GM18526 (cell line): Measurements from ENCODE around the gene CYP19A1.

Experiments used
- POLR2A ChIP-seq: IDR thresholded peaks from 3 replicates; pipeline ENCODE4 v1.6.1; 2011; ENCODE audit not compliant: insufficient read length; ENCODE audit errors: extremely low read depth

The CYP19A1 gene

DNA sequence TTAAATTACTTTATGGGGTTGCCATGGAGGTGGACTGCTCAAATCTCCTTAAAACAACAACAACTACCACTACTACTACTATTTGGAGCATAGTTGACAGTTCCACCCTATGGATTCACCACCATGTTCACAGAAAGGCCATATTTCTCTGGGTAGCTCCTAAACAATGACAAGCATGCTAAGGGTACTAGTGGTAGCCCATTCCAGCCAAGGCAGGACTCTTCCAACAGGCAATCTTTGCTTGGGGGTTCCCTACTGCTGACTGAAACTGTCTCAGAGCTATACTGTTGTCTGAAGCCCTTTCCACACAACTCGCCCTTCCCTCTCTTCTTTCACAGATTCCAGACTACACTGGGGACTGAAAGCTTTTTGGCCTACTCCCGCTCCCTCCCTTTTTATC is 68.9 kb downstream of the CYP19A1 start:
- no peak for TF ChIP-seq POLR2A

DNA sequence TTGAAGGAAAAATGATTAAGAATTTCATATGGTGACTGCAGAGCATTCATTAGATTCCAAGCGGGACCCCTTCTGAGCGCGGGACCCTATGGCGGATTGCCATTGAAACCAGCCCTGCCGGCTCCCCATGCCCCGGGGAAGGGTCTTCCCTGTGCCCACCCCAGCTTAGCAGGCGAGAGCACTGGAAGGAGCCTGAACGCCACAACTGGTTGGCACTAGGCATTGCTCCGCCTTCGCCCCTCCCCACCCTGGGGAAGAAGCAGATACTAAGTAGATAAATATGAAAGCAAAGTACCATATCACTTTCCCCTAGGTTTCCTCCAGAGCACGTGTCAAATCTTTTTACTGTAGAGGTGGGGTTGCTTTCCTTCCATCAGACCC is 70.7 kb downstream of the CYP19A1 start:
- no peak for TF ChIP-seq POLR2A

DNA sequence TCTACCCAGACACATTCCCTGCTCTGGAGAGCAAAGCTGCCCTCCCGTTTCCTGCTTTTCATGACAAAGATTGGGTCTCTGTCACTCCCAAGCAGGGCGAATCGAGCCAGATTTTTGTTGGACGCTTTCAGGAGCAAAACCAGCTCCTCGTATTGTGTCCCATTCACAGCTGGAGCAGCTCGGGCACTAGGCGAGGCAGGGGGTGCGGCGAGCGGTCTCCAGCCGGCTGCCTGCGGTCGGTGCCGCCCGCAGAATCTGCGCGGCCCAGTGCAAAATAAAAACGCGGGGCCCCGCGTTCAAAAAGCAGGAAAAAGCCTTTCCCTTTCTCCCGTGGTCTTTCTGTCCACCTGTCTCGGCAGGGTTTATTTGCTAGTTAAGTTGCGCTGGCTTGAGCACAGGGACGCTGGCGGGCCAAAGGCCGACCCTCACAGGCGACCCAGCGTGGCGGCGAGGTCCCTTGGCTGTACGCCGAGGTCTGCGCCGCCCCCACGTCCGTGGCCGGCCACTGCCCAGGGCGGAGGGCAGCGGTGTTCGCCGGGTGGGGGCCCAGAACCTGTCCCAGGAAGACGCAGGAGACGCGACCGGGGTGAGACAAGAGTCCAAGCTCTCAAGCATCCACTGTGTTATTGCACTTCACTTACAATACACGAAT is 71.2 kb downstream of the CYP19A1 start:
- TF ChIP-seq POLR2A: no peak

DNA sequence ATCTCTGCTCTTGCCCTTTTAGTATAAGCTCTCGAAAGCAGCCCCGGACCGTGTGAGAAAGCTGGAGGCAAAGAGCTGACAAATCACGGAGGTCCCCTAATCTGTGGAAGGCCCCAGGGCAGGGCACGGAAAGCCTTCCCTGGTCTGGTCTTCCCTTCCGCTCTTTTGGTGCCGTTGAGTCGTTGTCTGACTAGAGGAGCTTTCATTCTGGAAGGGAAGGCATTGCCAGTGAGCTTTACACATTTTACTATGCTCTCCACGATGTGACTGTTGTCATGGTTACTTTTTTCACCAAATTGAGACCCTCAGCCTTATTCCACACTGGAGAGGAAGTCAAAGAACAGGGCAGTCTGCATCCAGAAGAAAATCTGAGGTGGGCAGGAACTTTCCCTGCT is 71.7 kb downstream of the CYP19A1 start:
- TF ChIP-seq POLR2A: no peak

DNA sequence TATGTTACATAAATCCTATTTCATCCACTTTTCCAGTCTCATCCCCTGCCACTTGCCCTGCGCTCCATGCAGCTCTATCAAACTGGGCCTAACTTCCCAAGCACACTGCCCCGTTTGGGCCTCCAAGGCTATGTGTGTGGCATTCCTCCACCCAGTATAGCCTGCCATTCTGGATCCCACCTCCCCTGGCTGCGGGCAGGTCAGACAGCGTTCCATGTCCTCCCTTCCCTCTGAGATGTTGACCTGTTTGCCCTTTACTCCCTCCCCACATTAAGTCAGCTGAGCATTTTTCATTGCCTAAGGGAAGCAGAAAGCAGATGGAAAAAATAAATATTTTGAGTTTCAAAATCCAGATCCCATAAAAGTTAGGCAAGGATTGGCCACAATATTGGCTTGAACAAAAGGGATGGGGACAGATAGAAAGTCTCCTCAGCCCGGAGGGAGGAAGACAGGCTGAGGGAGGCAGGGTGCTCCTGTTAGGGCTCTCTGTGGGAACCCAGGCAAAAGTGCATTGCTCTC is 73.3 kb downstream of the CYP19A1 start:
- TF ChIP-seq POLR2A: no peak

DNA sequence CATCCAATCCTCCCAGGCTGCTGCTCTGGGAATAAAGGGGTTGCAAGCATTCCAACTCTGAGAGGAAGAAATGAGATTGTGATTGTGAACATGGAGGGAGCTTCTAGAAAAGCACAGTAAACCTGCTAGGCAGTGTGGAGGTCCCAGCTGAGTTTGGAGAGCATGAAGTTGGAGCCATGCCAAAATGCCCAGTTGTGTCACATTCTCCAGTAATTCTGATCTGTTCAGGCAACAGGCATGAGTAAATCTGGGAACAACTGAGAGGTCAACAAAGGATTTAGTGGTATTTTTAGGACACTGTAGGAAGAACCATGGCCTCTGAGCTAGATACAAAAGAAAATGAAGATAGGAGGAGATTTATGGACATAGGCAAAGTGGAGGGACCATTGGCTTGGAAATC is 74.7 kb downstream of the CYP19A1 start:
- no peak for TF ChIP-seq POLR2A

DNA sequence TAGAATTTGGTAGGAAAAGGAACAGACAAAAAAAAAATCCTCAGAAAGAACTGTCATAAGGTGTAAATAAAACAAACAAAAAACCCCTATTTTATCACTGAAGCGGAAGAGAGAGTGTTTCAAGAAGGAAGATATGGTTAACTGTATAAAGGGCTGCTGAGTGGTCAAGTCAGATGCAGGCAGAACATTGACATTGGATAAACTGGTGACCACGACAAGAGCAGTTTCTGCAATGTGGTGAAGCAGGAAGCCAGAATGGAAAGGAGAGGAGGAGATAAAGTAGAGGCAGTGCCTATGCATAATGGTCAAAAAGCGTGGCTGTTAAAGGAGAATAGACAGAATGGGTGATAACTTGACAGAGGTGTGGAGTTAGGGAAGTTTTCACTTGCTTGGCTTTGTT is 75.3 kb downstream of the CYP19A1 start:
- TF ChIP-seq POLR2A: no peak

DNA sequence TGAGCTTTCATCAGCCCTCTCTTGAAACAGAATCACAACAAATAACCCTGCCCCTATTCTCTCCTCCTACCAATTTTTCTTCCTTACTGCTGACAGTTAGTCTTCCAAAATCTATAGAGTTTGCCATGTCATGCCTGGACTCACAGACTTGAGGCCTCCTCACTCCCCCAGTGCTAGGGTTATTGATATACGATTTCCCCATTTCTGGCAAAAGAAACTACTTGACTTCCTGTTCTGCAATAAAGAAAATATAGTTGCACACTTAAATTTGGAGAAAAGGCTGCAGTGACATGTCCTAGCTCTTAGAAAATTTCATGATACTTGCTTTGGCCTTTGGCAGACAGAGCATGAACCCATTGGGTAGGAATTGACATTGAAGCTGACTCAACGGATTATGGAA is 75.9 kb downstream of the CYP19A1 start:
- no peak for TF ChIP-seq POLR2A

DNA sequence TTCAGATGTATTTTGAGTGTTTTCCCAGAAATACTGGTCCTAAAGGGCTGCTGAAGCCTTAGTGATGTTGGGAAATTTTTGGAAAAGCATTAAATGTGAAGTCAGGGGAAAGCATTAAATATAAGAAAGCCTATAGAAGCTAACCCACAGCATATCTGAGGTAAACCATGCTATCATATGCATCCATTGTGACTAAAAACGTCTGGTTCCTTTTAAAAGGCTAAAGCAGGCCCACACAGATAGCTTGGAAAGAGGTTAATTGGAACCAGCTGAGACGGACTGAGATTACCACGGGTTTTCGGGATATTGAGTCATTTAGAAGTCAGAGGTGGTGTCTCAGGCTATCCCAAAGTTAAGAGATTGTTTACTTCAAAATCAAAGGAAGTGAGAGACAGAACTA is 78.2 kb downstream of the CYP19A1 start:
- no peak for TF ChIP-seq POLR2A

DNA sequence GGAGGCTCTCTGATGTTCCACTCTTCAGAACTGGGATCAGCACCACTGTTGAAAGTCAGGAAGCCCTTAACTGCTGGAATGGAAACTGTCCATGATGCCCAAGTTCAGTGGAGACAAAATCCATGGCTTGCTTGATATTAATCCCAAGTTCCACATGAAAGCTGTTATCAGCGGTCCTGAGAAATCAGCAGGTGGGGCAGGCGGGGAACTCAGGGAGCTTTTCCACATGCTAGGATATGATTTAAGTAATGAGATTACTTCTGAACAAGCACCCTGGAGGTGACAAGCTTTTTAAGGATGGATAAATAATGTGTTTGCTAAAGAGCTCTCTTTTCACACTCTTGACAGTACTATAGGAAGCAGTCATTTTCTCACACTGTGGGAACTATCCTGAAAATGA is 82.9 kb downstream of the CYP19A1 start:
- no peak for TF ChIP-seq POLR2A

DNA sequence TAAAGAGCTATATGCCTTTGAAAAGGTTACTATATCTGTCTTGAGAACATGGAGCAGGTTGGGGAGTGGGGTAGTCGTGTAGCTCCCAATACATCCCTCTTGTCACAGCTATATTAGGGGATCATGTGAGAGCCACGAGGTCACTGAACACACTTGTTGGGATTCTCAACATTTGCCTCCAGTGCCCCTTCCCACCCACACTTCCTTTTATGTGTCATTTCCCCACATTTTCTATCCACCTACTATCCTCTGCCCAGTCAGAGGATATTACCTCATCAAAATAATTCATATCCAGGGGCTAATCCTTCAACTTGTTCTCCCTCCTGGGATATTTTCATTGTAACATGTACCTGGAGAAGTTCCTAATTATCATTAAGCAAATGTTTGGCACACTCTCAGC is 85.0 kb downstream of the CYP19A1 start:
- no peak for TF ChIP-seq POLR2A

DNA sequence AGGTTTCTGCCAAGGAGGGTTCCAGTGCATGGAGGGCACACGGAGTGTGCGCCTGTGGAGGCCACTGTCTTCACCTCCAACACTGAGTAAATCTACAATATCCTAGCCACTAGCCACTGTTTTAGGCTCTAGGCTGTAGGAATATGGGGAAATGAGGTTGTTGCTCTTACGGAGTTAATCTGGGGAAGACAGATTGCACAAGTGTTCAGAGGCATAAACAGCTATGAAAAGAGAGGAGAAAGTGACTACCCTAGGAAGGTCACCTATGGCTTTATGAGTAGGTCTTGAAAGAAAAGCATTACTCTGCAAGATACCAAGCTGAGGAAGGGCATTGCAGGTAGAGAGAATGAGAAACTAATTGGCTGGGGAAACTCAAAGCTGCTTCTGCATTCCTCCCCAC is 85.7 kb downstream of the CYP19A1 start:
- no peak for TF ChIP-seq POLR2A

DNA sequence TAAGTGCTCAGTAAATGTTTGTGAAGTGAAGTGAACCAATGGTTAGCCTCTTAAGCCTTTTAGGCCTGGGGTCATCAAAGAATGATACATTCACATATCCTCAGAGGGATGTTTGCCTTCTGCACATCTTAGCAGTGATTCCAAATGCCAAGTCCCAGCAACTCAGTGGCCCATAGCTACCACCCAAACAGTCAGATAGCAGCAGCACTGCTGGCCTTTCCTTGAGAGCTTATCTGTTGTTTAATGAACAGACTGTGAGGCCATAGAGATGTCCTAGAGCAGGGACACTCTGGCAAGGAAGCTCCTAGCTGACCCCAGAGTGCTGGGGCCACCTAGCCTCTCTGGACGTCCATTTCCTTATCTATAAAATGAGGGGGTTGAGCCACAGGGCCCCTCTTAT is 86.8 kb downstream of the CYP19A1 start:
- no peak for TF ChIP-seq POLR2A

DNA sequence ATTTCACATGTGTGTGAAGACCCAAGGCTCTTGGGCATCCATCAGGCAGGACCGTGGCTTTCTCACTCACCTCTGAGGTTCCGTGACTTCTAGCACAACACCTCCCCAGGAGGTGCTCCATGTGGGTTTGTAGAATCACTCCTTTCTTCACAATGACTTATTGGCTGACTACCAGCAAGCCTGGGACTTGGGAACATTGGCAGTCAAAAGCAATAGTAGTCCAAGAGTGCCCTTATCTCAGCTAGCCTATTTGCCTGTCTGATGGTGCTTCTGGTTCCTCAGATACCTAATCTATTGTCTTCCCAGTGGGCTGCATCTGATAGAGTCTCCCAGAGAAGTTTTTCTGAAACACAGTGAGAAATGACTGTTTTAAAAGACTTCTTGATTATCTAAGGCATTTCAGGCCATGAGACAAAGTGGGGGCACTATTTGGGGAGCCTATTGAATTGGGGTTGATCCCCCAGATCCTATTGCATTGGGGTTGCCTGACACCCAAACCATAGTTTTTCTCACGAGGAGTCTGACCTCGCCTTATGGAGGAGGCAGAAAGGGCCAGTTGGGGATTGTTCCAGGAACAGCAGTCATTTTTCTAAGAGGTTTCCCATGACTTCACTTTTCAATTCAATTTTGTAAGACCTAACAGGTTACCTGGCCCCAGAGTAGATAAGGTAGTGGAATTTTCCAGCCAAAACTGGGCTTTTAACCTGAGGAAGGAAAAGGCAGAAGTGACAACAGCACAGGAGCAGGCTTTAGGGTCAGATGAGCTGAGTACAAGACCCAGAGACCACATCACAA is 88.0 kb downstream of the CYP19A1 start:
- TF ChIP-seq POLR2A: no peak

DNA sequence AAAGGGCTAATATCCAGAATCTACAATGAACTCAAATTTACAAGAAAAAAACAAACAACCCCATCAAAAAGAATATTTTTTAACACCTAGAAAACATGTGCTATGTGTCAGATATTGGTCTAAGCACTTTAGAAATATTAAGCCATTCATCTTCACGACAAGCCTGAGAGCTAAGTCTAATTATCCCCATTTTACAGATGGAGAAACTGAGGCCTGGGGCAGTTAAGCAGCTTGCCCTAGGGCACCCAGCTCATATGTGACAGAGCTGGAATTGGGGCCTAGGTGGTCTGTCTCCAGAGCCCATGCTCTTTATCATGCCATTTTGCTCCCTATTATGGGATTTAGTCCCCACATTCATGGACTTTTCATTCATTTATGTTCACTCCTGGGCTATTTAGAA is 92.8 kb downstream of the CYP19A1 start:
- no peak for TF ChIP-seq POLR2A

DNA sequence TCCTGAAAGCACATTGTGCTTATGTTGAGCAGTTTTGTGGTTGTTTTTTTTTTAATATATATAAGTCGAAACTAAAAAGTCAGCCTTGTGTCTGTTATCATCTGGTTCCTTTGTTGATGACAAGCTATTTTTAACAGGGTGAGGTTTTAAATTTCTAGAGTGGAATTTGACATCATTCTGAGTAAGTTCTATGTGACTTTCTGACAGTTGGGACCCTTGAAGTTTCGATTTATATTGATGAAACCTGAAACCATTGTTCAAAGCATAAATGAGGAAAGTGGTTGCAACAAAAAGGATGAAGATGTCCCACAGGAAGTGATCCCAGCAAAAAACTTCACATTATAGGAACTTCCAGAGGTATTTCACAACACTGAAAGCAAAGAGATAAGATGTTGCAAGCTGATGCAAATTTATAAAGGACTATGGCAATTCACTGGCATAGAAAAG is 94.0 kb downstream of the CYP19A1 start:
- no peak for TF ChIP-seq POLR2A

DNA sequence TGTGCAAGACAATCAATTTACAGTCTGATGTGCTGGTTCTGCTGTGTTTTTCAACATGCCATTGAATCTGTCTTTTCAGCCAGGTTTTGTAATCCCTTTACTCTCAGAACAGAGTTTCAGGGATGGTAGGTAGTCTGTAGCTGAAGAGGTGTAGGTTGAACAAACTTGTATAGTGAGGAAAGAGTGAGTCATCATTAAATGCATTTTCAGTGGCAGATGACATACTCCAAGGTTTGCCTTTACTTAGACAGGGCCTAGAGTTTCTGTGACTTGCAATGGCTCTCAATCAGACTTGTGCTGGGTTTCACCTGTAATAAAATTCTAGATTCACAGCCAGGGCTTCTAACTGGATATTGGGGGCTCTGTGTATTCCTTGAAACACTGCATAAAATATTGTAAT is 94.6 kb downstream of the CYP19A1 start:
- no peak for TF ChIP-seq POLR2A

DNA sequence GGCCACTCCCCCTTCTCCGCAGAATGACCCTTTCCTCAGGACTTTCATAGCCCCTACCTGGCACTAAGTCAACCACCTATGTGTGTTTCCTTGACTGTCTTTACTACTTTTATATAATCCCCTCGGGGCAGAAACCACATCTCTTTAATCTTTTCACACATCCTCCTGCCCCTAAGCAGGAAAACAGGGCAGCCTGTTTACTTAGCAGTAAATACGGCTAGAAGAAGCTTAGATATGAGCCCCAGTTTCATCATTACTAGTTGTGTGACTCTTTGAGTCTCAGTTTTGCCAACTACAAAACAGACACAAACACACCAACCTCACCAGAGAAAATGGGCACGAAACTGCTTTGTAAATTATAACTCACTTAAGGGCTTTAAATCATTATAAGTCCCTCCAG is 98.3 kb downstream of the CYP19A1 start:
- no peak for TF ChIP-seq POLR2A
